ES-I3 (cell line): ENCODE results near the gene DMBT1.

Experiments
- H3K36me3 ChIP-seq: 2 replicates; pipeline ENCODE4 v1.6.1; 2013; ENCODE audit warnings: mild to moderate bottlenecking, low read length, control low read depth, moderate library complexity; ENCODE audit not compliant: insufficient read depth
- H3K4me1 ChIP-seq: 2 replicates; pipeline ENCODE4 v1.6.1; 2013; ENCODE audit warnings: mild to moderate bottlenecking, control low read depth, low read length; ENCODE audit not compliant: insufficient read depth
- H3K9ac ChIP-seq: 2 replicates; pipeline ENCODE4 v1.6.1; 2013; ENCODE audit warnings: low read depth, mild to moderate bottlenecking, low read length, moderate library complexity
- H3K9me3 ChIP-seq: 2 replicates; pipeline ENCODE4 v1.6.1; 2013; ENCODE audit warnings: mild to moderate bottlenecking, low read length, moderate library complexity; ENCODE audit not compliant: control insufficient read depth, insufficient read depth

Gene DMBT1

GRCh38 chr10:122532601-122533296 is 27.8 kb upstream of the DMBT1 start:
- Histone ChIP-seq H3K4me1 (no peaks in the 10 kb centered on the region), H3K36me3 (no peaks in the 10 kb centered on the region), H3K9me3 (no peaks in the 10 kb centered on the region), H3K9ac (no peak overlapping the region)

- Histone ChIP-seq H3K36me3 (no peaks in the 10 kb centered on the region), H3K9ac (no peak overlapping the region), H3K9me3 (no peaks in the 10 kb centered on the region), H3K4me1 (no peaks in the 10 kb centered on the region)
Measured at GRCh38 chr10:122537545-122537944, 23.0 kb upstream of the DMBT1 start.

- Histone ChIP-seq H3K9me3 (no peaks in the 10 kb centered on the region), H3K36me3 (no peaks in the 10 kb centered on the region), H3K4me1 (no peaks in the 10 kb centered on the region), H3K9ac (no peak overlapping the region)
Measured at GRCh38 chr10:122541541-122542002, 19.0 kb upstream of the DMBT1 start.

GRCh38 chr10:122543676-122544445 is 16.7 kb upstream of the DMBT1 start:
- no peaks in the 10 kb centered on the region for H3K36me3 ChIP-seq
- no peaks in the 10 kb centered on the region for H3K4me1 ChIP-seq
- H3K9me3 ChIP-seq: no peaks in the 10 kb centered on the region
- H3K9ac ChIP-seq: no peak overlapping the region

DNA sequence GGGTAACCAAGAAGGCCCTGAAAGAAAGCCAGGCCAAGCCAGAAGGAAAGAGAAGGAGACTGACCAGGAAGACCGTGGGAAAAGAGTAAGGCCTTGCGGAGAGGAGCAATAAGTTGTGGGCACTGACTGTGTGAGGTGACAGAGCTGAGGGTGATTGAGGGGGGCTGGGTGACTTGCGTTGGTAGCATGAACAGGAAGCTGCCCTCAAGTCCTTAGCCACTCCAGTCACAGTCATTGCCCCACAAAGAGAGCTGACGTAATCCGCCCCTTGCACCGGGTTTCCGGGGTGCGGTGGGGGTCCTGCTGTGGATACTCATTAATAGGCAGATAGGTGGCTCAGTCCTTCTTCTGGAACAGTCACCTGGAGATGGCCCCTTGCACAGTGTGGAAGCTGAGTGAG is 16.1 kb upstream of the DMBT1 start:
- Histone ChIP-seq H3K9me3 (no peaks in the 10 kb centered on the region), H3K4me1 (no peaks in the 10 kb centered on the region), H3K9ac (no peak overlapping the region), H3K36me3 (no peaks in the 10 kb centered on the region)

DNA sequence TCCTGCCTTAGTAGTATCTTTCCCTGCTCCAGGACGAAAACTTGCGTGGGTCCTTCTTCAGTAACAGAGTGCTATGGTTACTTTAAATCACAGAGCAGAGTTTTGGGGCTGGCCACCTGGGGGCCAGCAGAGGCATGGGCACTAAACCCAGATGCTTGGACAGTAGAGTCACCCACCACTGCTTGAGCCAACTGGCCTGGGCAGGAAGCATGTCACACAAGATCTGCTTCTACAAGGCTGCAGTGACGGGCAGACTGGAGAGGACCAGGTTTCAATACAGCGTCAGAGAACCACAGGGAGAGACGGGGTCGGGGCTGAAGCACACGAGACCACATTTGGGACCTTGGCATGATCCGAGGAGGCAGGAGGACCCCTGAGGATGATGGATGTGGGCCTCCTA is 14.3 kb upstream of the DMBT1 start:
- no peak overlapping the region for H3K9ac ChIP-seq
- H3K9me3 ChIP-seq: no peaks in the 10 kb centered on the region
- no peaks in the 10 kb centered on the region for H3K4me1 ChIP-seq
- H3K36me3 ChIP-seq: no peaks in the 10 kb centered on the region

- Histone ChIP-seq H3K36me3 (no peaks in the 10 kb centered on the region), H3K9ac (no peak overlapping the region), H3K9me3 (no peaks in the 10 kb centered on the region), H3K4me1 (no peaks in the 10 kb centered on the region)
Measured at GRCh38 chr10:122548407-122549085, 12.0 kb upstream of the DMBT1 start.

DNA sequence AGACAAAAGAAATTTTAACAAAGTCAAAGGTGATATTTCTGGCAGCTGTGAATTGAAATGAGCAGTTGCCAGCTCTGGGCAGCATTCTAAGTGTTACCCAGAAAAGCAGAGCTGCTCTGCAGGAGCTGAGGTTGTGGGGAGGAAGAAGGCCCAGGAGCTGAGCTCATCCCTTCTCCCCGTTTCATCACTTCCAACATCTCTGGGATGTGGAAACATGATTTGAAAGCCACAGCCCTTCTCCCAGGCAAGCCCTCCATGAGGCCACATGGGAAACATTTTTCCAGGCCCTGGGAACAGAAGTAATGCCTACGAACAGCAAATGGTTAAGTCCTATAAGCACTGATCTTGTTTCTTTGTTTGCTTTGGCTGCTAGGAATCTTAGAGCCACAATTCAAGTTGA is 10.9 kb upstream of the DMBT1 start:
- Histone ChIP-seq H3K4me1 (no peaks in the 10 kb centered on the region), H3K9me3 (no peaks in the 10 kb centered on the region), H3K9ac (no peak overlapping the region), H3K36me3 (no peaks in the 10 kb centered on the region)

- Histone ChIP-seq H3K9me3 (no peaks in the 10 kb centered on the region), H3K36me3 (no peaks in the 10 kb centered on the region), H3K4me1 (no peaks in the 10 kb centered on the region), H3K9ac (no peak overlapping the region)
Measured at GRCh38 chr10:122550427-122550826, 10.1 kb upstream of the DMBT1 start.

DNA sequence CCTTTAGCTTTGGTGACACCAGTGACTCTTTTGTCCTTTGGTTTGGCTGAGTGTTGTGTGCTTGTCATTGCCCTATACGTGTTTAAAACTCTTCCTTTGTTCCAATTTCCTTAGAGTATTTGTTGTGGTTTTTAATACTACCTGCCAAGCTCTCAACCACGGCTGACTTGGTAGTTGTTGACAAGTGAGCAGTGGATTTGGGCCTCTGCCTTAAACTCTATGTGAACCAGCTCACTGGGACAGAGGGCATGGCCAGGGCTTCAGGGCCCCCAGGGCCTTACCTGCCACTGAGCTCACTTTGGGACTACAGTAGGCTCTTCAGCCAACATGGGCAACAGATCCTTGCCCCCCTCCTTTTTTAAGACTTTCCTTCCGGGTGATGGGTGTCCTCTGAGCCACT is 9.6 kb upstream of the DMBT1 start:
- Histone ChIP-seq H3K9me3 (no peaks in the 10 kb centered on the region), H3K9ac (no peak overlapping the region), H3K4me1 (no peaks in the 10 kb centered on the region), H3K36me3 (no peaks in the 10 kb centered on the region)

DNA sequence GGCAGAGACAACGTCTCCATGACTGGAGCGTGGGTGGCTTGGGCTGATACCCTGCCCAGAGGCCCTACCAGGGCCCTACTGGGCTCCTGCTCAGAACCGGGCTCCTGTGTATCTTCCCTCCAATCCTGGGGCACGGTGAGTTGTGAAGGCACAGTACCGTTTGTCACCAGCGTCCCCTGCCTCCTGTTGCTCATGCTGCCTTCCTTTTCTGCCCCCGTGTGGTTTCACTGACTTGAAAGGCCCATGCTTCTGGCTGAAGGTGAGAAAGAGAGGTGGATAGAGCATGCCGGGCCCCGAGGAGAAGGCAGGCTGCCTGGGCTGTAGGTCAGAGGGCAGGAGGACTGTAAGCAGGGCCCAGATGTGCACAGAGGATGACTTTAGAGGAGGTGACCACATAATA is 9.1 kb upstream of the DMBT1 start:
- H3K36me3 ChIP-seq: no peaks in the 10 kb centered on the region
- H3K9me3 ChIP-seq: no peaks in the 10 kb centered on the region
- H3K4me1 ChIP-seq: no peaks in the 10 kb centered on the region
- H3K9ac ChIP-seq: no peak overlapping the region

DNA sequence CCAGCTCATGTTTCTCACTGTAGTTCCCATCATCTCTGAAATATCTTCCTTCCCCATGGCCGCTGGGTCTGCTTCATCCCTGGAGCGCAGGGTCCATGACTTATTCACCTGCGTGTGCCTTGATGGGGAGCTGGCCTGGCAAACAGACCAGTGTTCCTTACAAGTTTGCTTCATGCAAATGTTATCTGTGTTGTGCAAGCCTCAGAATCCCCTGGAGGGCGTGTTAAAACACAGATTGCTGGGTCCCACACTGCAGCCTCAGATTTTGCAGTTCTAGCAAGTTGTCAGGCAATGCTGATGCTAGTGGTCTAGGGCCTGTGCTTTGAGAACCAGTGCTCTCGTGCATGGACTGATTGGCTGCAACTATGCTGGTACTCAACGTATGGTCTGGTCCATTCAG is 7.2 kb upstream of the DMBT1 start:
- Histone ChIP-seq H3K9ac (no peak overlapping the region), H3K9me3 (no peaks in the 10 kb centered on the region), H3K4me1 (no peaks in the 10 kb centered on the region), H3K36me3 (no peaks in the 10 kb centered on the region)

GRCh38 chr10:122554131-122555036 is 6.2 kb upstream of the DMBT1 start:
- Histone ChIP-seq H3K9ac (no peak overlapping the region), H3K36me3 (no peaks in the 10 kb centered on the region), H3K4me1 (no peaks in the 10 kb centered on the region), H3K9me3 (no peaks in the 10 kb centered on the region)

- Histone ChIP-seq H3K9ac (no peak overlapping the region), H3K9me3 (no peaks in the 10 kb centered on the region), H3K4me1 (no peaks in the 10 kb centered on the region), H3K36me3 (no peaks in the 10 kb centered on the region)
Measured at GRCh38 chr10:122555442-122555841, 5.1 kb upstream of the DMBT1 start.
